Activated CD4-positive, alpha-beta memory T cell treated with anti-CD3 and anti-CD28 coated beads for 36 hours (primary cell): Measurements from ENCODE around the gene SLC38A2. TPM values are rescaled to one million over a fixed set of nuclear protein-coding genes. Genes with fewer than 3 reads are reported as not detected.
A peak's percentile ranks its signal among the peaks of the same experiment; 100 is the strongest.

Source experiments
- CTCF ChIA-PET: fragments of 350-600 bp; sonication (Branson Sonifier 250); formaldehyde crosslinking; loops from one replicate; lab custom pipeline; 2021; ENCODE audit warnings: antibody characterized with exemption, inconsistent platforms; lab: Charles Lee
- POLR2A ChIA-PET: fragments of 350-600 bp; sonication (Branson Sonifier 250); formaldehyde crosslinking; loops from one replicate; lab custom pipeline; 2021; ENCODE audit warnings: antibody characterized with exemption; lab: Charles Lee
- DNase-seq: peaks from one replicate; pipeline ENCODE4 v3.0.0-alpha.2; 2020
- H3K27ac Mint-ChIP-seq: one replicate; pipeline ENCODE4 v1.8.0; 2021; ENCODE audit warnings: mixed read lengths
- H3K27me3 Mint-ChIP-seq: one replicate; pipeline ENCODE4 v1.8.0; 2021; ENCODE audit warnings: mixed read lengths
- H3K36me3 Mint-ChIP-seq: one replicate; pipeline ENCODE4 v1.8.0; 2021; ENCODE audit warnings: mixed read lengths
- H3K4me1 Mint-ChIP-seq: one replicate; pipeline ENCODE4 v1.8.0; 2021; ENCODE audit warnings: low read depth, mixed read lengths
- H3K4me3 Mint-ChIP-seq: one replicate; pipeline ENCODE4 v1.8.0; 2021; ENCODE audit warnings: mild to moderate bottlenecking, mixed read lengths
- H3K9me3 Mint-ChIP-seq: one replicate; pipeline ENCODE4 v1.8.0; 2021; ENCODE audit warnings: mixed read lengths
- intact Hi-C: fragments of 100-400 bp; cut with micrococcal nuclease; formaldehyde crosslinking; loops from one replicate; pipeline ENCODE4 v1.15.1; 2023
- total RNA-seq, 2 experiments: library from RNA; stranded (reverse); gene quantifications; one replicate each; pipeline ENCODE4 v1.2.3, GENCODE V29; 2021

Gene SLC38A2
- total RNA-seq, 2 experiments from 2014 or later = 173 to 187 TPM

DNA sequence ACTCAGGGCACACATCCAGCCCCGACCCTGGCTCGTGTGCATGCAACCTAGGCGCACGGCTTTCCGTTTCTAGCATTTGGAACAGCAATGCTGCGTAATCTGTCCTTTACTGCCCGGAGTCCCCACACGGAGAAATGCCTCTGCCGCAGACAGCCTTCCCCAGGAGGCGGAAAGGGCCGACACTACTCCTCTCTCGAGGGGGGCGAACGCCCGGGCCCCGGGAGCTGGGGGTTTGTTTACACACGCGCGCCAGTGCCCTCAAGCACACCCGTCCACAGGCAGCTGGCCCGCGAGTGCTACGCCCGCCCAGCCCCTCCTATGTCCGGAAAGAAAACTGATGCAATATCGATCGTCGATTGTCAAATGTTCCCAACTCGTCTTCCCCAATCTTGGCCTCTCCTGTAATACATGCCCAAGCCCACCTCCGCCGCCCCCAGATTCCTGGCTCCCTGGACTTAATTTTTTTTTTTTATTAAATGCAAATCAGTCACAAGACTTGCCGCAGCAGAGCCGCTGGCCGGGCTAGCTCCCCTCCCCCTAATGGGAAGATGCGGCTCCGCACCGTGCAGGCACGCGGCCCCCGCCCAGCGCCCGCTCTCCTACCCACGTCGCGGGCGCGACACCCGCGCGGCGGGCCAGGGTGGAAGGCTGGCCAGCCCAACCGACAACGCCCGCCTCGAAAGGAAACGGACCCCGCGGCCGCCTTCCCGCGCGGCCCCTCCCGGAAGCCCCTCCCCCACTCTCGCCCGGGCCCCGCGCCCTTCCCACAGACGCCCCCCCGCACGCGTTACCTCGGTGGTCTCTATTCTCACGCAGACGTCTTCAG is 642 bp downstream of the SLC38A2 start:
- ChIA-PET POLR2A (interaction anchor here (0.7 to 5.6 kb wide), 17 partner anchors 8 to 844 kb away, joined by 3 to 42 read pairs (median 4); partner anchors contain the start of genes ARID2 and SLC38A1), CTCF (no interaction called here)
- H3K4me1 Mint-ChIP-seq = peaks cover 55% of the 10 kb centered on the region
- DNase-seq = peak; percentile 75
- peak overlapping the region; percentile 99 for H3K27ac Mint-ChIP-seq
- intact Hi-C loops = loop anchor here (1.0 to 10.0 kb wide), 14 partner anchors 11 to 1825 kb away; partner anchors contain the start of genes ARID2, RPAP3 and SCAF11
- H3K9me3 Mint-ChIP-seq = no peaks in the 10 kb centered on the region
- peak overlapping the region; percentile 95 for H3K4me3 Mint-ChIP-seq
- peaks cover 6% of the 10 kb centered on the region for H3K27me3 Mint-ChIP-seq
- H3K36me3 Mint-ChIP-seq = peaks cover 50% of the 10 kb centered on the region

DNA sequence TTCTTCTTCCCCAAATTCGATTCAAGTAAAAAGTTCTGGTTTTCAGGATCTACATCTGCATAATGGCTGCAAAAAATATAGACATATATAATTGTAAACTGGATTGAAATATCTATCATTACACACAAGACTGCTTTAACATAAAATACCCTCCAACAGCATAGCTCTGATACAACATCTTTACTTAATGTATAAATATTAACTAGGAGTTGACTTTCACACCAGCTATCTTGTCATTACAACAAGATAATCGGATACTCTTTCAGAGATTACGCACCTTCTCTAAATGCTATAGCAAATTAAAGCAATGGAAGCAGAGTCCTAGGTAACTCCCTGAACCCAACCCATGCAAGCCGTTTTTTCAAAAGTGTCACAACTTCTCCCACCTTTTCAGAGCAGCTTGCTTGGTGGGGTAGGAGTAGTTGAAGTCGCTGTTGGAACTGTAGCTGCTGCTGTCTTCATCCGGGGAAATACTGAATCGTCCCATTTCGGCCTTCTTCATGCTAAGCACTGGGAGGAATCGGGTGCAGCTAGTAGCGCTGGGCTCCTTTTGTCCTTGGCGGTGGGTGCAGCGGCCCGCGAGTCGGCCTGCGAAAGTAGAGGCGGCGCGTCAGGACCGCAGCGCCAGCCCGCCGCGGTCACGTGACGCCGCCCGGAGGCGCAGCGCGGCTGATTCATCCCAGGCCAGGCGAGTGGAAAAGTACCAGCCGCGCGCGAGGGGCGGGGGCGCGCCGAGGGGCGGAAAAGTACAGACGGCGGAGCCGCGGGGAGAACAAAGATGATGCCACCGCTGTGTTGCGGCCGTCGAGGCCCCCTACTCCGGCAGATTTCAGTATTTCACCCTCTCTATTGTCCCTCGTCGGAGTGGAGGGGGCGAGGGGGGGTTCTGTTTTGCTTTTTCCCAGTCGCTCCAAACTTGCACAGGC is 1.5 kb downstream of the SLC38A2 start:
- Mint-ChIP-seq H3K4me3 (peak overlapping the region; percentile 95), H3K27me3 (peaks cover 6% of the 10 kb centered on the region), H3K4me1 (peaks cover 57% of the 10 kb centered on the region), H3K36me3 (peaks cover 58% of the 10 kb centered on the region), H3K27ac (peak overlapping the region; percentile 99), H3K9me3 (no peaks in the 10 kb centered on the region)
- ChIA-PET POLR2A (interaction anchor here (0.8 to 5.6 kb wide), 17 partner anchors 9 to 290 kb away, joined by 3 to 42 read pairs (median 5); partner anchors contain the start of gene SLC38A1), CTCF (interaction anchor here (0.7 to 1.1 kb wide), 4 partner anchors 17 to 246 kb away, joined by 3 to 5 read pairs (median 3); no protein-coding TSS in a partner anchor)
- intact Hi-C loops = loop anchor here (1.0 to 10.0 kb wide), 8 partner anchors 101 to 1826 kb away; partner anchors contain the start of gene RPAP3
- DNase-seq = peak; percentile 96

DNA sequence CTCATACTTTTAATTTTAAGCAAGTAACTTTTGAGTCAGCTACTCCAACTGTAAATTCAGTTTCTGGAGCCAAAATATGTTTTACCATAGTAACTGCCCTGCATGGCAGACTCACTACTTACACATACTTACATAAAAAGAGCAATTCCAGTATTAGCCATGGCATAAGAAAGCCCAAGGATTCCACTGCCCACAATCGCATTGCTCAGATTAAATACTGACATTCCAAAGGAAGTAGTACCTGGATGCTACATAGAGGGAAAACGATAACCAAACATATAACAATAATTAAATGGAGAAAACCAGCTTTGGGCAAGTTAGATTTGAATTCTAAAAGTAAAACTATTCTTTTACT is 2.2 kb downstream of the SLC38A2 start:
- intact Hi-C loops = loop anchor here (5.0 to 10.0 kb wide), 5 partner anchors 424 to 1827 kb away; partner anchors contain the start of gene RPAP3
- no peak for DNase-seq
- ChIA-PET CTCF (interaction anchor here (0.7 to 1.3 kb wide), 5 partner anchors 17 to 291 kb away, joined by 3 to 7 read pairs (median 3); no protein-coding TSS in a partner anchor), POLR2A (interaction anchor here (1.2 to 5.6 kb wide), 10 partner anchors 9 to 246 kb away, joined by 3 to 42 read pairs (median 6); partner anchors contain the start of gene SLC38A1)
- Mint-ChIP-seq H3K27me3 (peaks cover 6% of the 10 kb centered on the region), H3K36me3 (peaks cover 64% of the 10 kb centered on the region), H3K27ac (peak overlapping the region; percentile 99), H3K9me3 (no peaks in the 10 kb centered on the region), H3K4me3 (peak overlapping the region; percentile 95), H3K4me1 (peaks cover 62% of the 10 kb centered on the region)

DNA sequence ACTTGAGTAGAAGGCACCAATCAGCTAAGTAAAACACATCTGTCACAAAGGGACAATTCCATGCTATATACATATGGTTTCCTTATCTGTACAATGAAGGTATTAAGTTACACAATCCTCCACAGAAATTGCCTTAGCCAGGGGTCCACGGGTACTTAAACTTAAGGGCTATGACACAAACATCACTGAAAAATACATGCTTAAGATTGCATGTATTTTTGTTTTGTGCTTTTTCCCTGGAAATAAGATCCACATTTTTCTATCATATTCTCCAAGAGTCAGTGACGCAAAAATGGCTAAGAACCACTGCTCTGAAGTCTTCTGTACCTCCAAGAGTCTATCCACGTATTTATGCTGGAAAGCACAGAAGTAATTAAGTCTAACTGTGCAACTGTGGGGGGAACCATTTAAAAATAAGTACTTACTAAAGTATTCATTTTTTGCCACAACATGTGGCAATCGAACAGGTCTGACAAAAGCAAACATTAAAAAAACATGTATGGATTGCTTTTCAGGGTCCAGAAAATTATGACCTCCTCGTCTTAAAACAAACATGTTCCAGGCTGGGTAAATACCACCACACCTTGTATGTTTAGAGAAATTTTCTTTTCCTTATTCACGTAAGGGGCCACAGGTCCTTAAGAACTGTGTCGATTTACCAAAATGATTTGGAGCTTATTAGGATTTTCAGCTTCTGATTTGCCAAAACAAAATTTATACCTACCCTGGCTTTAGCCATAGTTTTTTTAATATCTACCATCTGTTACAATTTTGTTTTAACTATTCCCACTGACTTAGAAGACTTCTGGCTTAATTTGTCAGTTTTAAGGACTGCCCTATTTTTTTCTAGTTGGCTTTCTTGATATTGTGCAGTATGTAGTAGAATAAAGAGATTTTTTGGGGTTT is 2.8 kb downstream of the SLC38A2 start:
- Mint-ChIP-seq H3K27ac (peak overlapping the region; percentile 99), H3K36me3 (peaks cover 70% of the 10 kb centered on the region), H3K4me3 (peak overlapping the region; percentile 95), H3K27me3 (peaks cover 6% of the 10 kb centered on the region), H3K4me1 (peaks cover 68% of the 10 kb centered on the region), H3K9me3 (no peaks in the 10 kb centered on the region)
- intact Hi-C loops = loop anchor here (5.0 to 10.0 kb wide), 5 partner anchors 425 to 1828 kb away; partner anchors contain the start of gene RPAP3
- ChIA-PET CTCF (interaction anchor here (0.7 to 1.3 kb wide), 2 partner anchors 67 to 292 kb away, joined by 3 to 7 read pairs; no protein-coding TSS in a partner anchor), POLR2A (interaction anchor here (1.1 to 5.6 kb wide), 9 partner anchors 12 to 187 kb away, joined by 3 to 42 read pairs (median 6); partner anchors contain the start of gene SLC38A1)
- DNase-seq = no peak

DNA sequence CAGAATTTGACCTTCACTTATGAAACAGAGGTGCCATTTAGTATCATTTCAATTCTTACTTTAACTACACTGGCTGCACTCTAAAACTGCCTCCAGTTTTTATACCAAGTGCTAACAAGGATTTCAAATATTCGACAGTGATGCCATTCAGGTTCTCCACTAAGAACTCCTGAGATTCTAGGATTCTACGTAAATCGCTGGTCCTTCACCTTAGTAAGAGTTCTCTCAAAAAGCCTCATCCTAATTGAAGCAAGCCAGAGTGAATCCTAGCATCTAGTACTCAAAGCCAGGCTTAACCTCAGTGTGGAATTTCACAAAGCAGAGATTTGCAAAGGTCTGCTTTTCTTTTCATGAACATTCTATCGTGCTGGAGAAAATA is 3.5 kb downstream of the SLC38A2 start:
- POLR2A ChIA-PET = interaction anchor here (1.1 to 5.6 kb wide), 2 partner anchors 15 to 100 kb away, joined by 3 to 42 read pairs; partner anchors contain the start of gene SLC38A1

DNA sequence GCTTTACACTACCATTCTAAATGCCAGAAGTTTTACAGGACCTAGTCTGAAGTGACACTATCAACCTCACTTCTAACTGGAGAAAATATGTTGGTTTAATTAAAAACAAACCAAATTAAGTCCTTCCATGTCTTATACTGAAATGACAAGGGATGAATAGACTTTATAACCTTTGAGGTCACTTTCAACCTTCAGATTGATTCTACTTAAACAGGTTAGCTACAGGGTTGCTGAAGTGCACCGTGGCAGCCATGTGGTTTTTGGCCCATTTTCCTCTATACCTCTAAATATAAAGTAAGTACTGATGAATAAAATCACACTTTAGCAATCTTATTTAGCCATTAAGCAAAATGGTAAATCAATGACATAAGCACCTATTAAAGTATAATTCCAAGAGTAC is 3.9 kb downstream of the SLC38A2 start:
- Mint-ChIP-seq H3K4me3 (peak overlapping the region; percentile 95), H3K36me3 (peaks cover 78% of the 10 kb centered on the region), H3K27me3 (peaks cover 6% of the 10 kb centered on the region), H3K9me3 (no peaks in the 10 kb centered on the region), H3K4me1 (peaks cover 66% of the 10 kb centered on the region), H3K27ac (peak overlapping the region; percentile 77)
- no peak for DNase-seq
- POLR2A ChIA-PET = interaction anchor here (1.1 to 5.6 kb wide), 3 partner anchors 10 to 99 kb away, joined by 3 to 42 read pairs (median 8); partner anchors contain the start of gene SLC38A1
- intact Hi-C loops = no loop called here
- CTCF ChIA-PET = interaction anchor here (0.5 to 1.5 kb wide), 4 partner anchors 94 to 656 kb away, joined by 3 to 5 read pairs (median 4); no protein-coding TSS in a partner anchor

More for the DNA sequence above, 3.5 kb downstream of the SLC38A2 start:
- H3K27me3 Mint-ChIP-seq = peaks cover 6% of the 10 kb centered on the region
- H3K4me3 Mint-ChIP-seq = peak overlapping the region; percentile 95
- intact Hi-C loops = no loop called here
- no peaks in the 10 kb centered on the region for H3K9me3 Mint-ChIP-seq
- peaks cover 74% of the 10 kb centered on the region for H3K36me3 Mint-ChIP-seq
- peaks cover 66% of the 10 kb centered on the region for H3K4me1 Mint-ChIP-seq
- DNase-seq = no peak
- peak overlapping the region; percentile 99 for H3K27ac Mint-ChIP-seq
- CTCF ChIA-PET = interaction anchor here (1.3 kb wide), 1 partner anchor 292 kb away, joined by 7 read pairs; no protein-coding TSS in a partner anchor

DNA sequence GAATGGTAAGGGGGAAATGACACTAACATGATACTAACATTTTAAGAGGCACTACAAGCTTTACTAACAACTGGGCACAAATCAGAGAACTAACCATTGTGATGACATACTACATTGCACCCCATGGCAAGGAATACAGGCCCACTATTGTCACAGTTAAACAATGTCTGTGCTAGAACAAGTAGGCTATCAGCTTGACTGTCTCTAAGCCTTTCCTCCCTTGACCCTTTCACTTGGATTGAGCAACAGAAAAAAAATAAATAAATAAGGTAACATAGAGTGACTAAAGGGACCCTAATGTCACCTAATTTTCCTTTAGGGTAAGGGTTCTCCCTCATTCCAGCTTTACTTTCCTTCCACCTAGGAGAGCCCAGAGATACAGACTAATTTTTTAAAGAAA is 4.4 kb downstream of the SLC38A2 start:
- intact Hi-C loops = no loop called here
- peaks cover 70% of the 10 kb centered on the region for H3K4me1 Mint-ChIP-seq

DNA sequence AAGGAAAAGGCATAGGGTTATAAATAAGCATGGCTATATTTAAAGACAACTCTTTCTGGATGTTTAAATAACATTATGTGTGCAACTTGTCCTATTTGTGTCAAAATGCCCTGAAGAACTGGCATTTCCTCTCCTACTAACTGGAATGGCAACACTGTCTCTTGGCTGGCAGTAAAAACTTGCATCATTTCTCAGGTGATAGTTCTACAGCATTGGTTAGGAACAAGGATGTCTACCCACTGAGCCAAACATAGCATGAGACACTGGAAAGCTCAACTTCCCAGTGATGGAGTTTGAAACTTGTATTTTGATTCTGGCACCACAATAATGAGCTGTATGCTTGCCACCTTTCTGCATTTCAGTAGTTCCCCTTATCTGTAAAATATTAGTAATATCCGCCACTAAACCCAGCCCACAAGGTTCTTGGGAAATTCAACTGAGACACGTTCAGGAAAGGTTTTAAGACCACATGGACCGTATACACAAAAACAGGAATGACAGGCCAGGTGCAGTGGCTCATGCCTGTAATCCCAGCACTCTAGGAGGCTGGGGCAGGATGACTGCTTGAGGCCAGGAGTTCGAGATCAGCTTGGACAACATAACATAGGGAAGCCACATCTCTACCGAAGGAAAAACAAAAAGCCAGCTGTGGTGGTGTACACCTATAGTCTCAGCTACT is 5.1 kb downstream of the SLC38A2 start:
- intact Hi-C loops = no loop called here
- Mint-ChIP-seq H3K27me3 (peaks cover 6% of the 10 kb centered on the region), H3K9me3 (no peaks in the 10 kb centered on the region), H3K4me1 (peaks cover 75% of the 10 kb centered on the region), H3K27ac (peak overlapping the region; percentile 77), H3K36me3 (peaks cover 87% of the 10 kb centered on the region), H3K4me3 (peak overlapping the region; percentile 32)
- ChIA-PET POLR2A (interaction anchor here (0.6 to 5.6 kb wide), 3 partner anchors 9 to 292 kb away, joined by 3 to 42 read pairs (median 8); partner anchors contain the start of gene SLC38A1), CTCF (interaction anchor here (1.3 to 1.5 kb wide), 4 partner anchors 14 to 308 kb away, joined by 3 to 5 read pairs (median 4); no protein-coding TSS in a partner anchor)
- DNase-seq = no peak

More for the DNA sequence above, 4.4 kb downstream of the SLC38A2 start:
- peak overlapping the region; percentile 32 for H3K4me3 Mint-ChIP-seq
- no peaks in the 10 kb centered on the region for H3K9me3 Mint-ChIP-seq
- H3K36me3 Mint-ChIP-seq = peaks cover 83% of the 10 kb centered on the region
- CTCF ChIA-PET = interaction anchor here (0.5 to 1.5 kb wide), 6 partner anchors 14 to 657 kb away, joined by 3 to 5 read pairs (median 4); no protein-coding TSS in a partner anchor
- peaks cover 6% of the 10 kb centered on the region for H3K27me3 Mint-ChIP-seq
- H3K27ac Mint-ChIP-seq = peak overlapping the region; percentile 77
- POLR2A ChIA-PET = interaction anchor here (0.6 to 5.6 kb wide), 4 partner anchors 9 to 292 kb away, joined by 3 to 42 read pairs (median 6); partner anchors contain the start of gene SLC38A1
- no peak for DNase-seq

DNA sequence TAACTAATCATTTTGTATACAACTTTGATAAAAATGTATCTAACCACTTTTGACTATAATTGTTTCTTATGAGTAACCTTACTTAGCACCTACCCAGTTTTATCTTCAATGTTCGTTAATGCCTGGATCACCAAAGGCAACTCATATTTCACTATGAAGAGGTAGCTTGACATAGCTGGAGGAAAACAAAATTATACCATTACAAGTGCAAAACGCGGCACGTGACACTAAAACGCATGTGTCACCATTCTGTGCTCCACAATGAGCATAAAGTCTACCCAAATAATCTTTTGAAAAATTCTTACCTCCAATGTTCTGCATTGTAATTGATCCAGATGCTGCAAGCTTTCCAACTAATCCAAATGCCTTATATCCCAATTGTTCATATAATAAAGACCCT is 5.8 kb downstream of the SLC38A2 start:
- Mint-ChIP-seq H3K27me3 (peaks cover 6% of the 10 kb centered on the region), H3K36me3 (peaks cover 89% of the 10 kb centered on the region), H3K4me1 (peaks cover 81% of the 10 kb centered on the region), H3K27ac (peak overlapping the region; percentile 77), H3K4me3 (no peak overlapping the region), H3K9me3 (no peaks in the 10 kb centered on the region)
- CTCF ChIA-PET = interaction anchor here (1.3 to 1.4 kb wide), 2 partner anchors 13 to 309 kb away, joined by 3 to 4 read pairs; no protein-coding TSS in a partner anchor
- DNase-seq = no peak
- intact Hi-C loops = no loop called here
- POLR2A ChIA-PET = interaction anchor here (1.7 to 2.1 kb wide), 2 partner anchors 8 to 10 kb away, joined by 8 to 11 read pairs; no protein-coding TSS in a partner anchor
